GM12892 (cell line): ENCODE measurements around the gene FRY.

Experiments used
- POLR2A ChIP-seq: IDR thresholded peaks from 2 replicates; pipeline ENCODE4 v1.6.1; 2011; ENCODE audit warnings: low read depth, low read length, control low read depth
- POLR2AphosphoS5 ChIP-seq: IDR thresholded peaks from 2 replicates; pipeline ENCODE4 v1.6.1; 2011; ENCODE audit warnings: low read depth, low read length, control low read depth
- TAF1 ChIP-seq: IDR thresholded peaks from 2 replicates; pipeline ENCODE4 v1.6.1; 2011; ENCODE audit warnings: low read depth, mild to moderate bottlenecking, control low read depth, low read length, borderline replicate concordance

- TF ChIP-seq POLR2A (no peak), TAF1 (no peak), POLR2AphosphoS5 (no peak)
These were observed 167.6 kb downstream of the FRY start for GRCh38 chr13:32199168-32199567.
